NCI-H526 treated with DMSO at 0.1 percent for 48 hours (cell line): ENCODE data around the gene RHEX.

ENCODE experiments used
- DNase-seq: peaks from one replicate; lab custom pipeline; 2025; lab: John Stamatoyannopoulos, UW

Gene RHEX

GRCh38 chr1:206094024-206094423 is 41.1 kb downstream of the RHEX start:
- no peak for DNase-seq

- DNase-seq: no peak
These were observed 44.4 kb downstream of the RHEX start for GRCh38 chr1:206097381-206097780.

GRCh38 chr1:206098242-206098919 is 45.4 kb downstream of the RHEX start:
- DNase-seq: no peak

GRCh38 chr1:206100226-206100815 is 47.3 kb downstream of the RHEX start:
- no peak for DNase-seq

DNA sequence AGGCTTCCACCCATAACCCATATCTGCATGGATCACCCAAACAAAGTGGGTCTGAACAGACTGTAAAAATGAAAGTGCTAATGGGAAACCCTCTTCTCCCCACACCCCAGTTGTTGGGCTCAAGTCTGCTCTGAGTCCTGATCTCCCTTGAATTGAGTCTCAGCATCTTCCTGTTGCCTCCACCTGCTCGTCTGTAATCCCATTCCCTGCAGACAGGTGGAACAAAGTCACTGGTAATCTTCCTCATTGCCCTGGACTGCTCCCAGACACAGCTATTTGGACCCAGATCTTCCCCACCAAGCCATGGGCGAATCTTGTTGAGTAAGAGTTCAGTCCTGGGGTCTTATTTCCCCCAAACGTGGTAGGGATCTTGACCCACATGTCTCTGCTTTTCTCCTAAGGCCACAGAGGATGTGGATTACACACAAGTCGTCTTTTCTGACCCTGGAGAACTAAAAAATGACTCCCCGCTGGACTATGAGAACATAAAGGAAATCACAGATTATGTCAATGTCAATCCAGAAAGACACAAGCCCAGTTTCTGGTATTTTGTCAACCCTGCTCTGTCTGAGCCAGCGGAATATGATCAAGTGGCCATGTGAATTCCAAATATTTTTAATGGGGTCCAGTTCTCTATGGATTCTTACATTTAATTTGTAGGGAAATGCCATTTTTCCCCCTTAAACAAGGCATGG is 48.5 kb downstream of the RHEX start:
- DNase-seq: no peak

GRCh38 chr1:206102292-206102936 is 49.4 kb downstream of the RHEX start:
- no peak for DNase-seq

DNA sequence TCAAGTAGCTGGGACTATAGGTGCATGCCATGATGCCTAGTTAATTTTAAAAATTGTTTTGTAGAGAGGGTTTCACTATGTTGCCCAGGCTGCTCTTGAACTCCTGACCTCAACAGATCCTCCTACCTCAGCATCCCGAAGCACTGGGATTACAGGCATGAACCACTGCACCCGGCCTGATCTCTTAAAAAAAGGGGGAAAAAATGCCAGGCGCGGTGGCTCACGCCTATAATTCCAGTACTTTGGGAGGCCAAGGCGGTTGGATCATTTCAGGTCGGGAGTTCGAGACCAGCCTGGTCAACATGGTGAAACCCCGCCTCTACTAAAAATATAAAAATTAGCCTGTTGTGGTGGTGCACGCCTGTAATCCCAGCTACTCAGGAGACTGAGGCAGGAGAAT is 51.0 kb downstream of the RHEX start:
- DNase-seq: no peak

GRCh38 chr1:206105464-206105995 is 52.6 kb downstream of the RHEX start:
- DNase-seq: no peak

- peak; percentile 15 for DNase-seq
These were observed 53.6 kb downstream of the RHEX start for GRCh38 chr1:206106328-206107167.

GRCh38 chr1:206107168-206107544 is 54.2 kb downstream of the RHEX start:
- DNase-seq: no peak

DNA sequence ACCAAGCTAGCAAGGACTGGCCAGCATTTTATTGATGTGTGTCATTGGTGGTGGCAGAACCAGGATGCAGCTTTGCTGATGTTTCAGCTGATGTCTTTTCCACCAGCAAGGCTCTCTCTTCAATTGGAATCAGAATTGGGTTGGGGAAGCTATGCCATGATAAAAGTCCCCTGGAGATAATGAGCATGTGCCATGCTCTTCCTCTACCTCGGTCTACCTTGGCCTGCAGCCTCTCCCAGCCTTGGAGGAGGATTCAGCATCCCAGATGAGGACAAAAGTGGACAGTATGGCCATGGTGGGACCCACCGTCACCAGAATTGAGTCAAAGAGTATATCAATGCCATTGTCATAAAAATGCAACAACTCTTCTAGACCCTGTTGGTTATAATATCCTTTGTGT is 55.7 kb downstream of the RHEX start:
- no peak for DNase-seq

GRCh38 chr1:206109718-206110117 is 56.7 kb downstream of the RHEX start:
- no peak for DNase-seq

- no peak for DNase-seq
These were observed 57.2 kb downstream of the RHEX start for GRCh38 chr1:206110161-206110560.

GRCh38 chr1:206110820-206111219 is 57.8 kb downstream of the RHEX start:
- no peak for DNase-seq

DNA sequence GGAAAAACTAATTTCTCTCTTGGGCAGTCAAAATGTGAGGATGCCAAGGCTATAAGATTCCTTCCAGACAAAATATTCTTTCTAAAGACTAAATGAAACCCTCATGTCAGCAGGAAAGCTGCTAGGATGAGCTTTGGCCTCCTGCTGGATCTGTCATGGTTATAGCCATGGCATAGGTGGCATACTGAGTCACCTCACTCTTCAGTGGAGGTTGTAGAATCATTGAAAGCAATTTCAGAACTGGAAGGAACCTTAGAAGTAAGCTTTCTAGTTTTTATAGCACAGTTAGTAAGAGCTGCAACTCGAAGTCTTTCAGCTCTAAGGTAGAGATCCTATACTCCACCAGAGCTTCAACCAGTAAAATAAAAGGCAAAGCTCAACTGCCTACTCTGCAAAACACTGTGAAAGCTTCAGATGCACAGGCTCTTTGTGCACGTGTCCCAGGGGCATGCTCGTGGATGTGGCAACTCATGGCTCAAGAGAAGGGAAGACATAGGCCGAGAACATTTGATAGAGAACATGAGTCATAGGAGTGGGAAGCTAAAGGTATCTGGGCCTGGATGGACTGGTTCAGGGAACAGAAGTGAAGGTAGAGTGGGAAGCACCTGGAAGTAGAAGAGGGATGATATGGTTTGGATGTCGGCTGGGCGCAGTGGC is 58.4 kb downstream of the RHEX start:
- DNase-seq: no peak

DNA sequence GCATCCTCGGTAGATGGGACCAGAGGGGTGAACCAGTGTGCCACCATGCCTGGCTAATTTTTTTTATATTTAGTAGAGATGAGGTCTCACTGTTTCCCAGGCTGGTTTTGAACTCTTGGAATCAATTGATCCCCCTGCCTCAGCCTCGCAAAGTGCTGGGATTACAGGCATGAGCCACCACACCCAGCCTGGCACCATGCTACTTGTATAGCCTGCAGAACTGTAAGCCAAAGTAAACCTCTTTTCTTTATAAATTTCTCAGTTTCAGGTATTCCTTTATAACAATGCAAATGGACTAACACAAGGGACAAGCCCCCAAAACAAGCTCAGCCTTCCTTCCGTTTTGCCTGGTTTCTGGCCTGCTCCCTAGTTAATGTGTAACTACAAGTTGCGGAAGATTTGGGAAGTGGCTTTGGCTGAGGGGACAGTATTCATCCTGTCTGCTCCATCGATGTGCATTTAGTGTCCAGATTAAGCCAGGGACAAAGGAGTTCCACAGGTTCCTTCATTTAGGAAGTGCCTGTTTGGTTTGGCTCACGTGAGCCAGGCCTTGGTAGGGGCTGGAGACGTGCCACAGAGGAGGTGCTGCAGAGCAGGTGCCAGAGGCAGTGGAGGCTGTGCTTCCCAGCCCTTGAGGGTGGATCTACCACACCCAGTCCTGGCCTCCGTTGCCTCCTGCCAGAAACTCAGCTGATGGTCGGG is 59.8 kb downstream of the RHEX start:
- DNase-seq: no peak

GRCh38 chr1:206114692-206115640 is 62.0 kb downstream of the RHEX start:
- no peak for DNase-seq

- DNase-seq: no peak
These were observed 62.8 kb downstream of the RHEX start for GRCh38 chr1:206115791-206116190.

DNA sequence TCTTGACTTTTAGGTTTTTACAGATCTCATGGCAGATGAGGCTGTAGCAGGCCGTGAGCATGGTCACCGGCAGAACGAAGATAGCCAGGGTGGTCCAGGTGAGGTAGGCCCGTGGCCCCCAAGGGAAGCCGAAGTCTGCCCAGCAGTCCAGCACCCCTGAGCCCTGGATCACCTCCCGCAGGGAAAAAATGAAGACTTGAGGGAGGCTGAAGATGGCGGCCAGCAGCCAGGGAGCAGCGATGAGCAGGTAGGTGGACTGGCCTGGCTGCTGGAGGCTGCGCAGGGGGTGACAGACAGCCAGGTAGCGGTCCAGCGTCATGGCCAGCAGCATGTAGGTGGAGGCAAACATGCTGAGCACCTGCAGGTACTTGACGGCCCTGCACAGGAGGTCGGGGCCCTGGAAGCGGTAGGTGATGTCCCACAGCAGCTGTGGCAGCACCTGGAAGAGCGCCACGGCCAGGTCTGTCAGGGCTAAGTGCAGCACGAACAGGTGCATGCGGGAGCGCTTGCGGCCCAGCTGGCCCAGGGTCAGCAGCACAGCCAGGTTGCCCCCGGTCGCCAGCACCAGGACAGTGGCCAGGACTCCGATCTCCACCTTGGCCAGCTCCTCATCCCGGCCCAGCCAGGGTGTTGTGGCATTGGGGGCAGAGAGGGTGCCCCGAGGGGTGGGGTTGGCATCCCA is 63.4 kb downstream of the RHEX start:
- DNase-seq: no peak
